BE2C (cell line): ENCODE measurements around the gene KIF5A.

ENCODE experiments used
- DNase-seq: peaks from one replicate; pipeline ENCODE4 v3.0.0-alpha.2; 2020
- H3K27me3 ChIP-seq: fragments of 250-450 bp; sonication (Bioruptor Pico); 2 replicates; pipeline ENCODE4 v1.5.1; 2020; ENCODE audit warnings: mild to moderate bottlenecking
- H3K36me3 ChIP-seq: fragments of 250-450 bp; sonication (Bioruptor Pico); 2 replicates; pipeline ENCODE4 v1.5.1; 2020; ENCODE audit warnings: mild to moderate bottlenecking
- H3K4me1 ChIP-seq: fragments of 250-450 bp; sonication (Bioruptor Pico); 2 replicates; pipeline ENCODE4 v1.5.1; 2020
- H3K4me3 ChIP-seq: 2 replicates; pipeline ENCODE4 v1.5.1; 2011; ENCODE audit warnings: low read depth, low read length
- H3K9me3 ChIP-seq: fragments of 250-450 bp; sonication (Bioruptor Pico); 2 replicates; pipeline ENCODE4 v1.5.1; 2020
- TF ChIP-seq, protein P1 (sequence below): IDR thresholded peaks from 2 replicates; pipeline ENCODE4 v1.5.1; 2012; ENCODE audit warnings: mild to moderate bottlenecking, low read depth, low read length

KIF5A gene

DNA sequence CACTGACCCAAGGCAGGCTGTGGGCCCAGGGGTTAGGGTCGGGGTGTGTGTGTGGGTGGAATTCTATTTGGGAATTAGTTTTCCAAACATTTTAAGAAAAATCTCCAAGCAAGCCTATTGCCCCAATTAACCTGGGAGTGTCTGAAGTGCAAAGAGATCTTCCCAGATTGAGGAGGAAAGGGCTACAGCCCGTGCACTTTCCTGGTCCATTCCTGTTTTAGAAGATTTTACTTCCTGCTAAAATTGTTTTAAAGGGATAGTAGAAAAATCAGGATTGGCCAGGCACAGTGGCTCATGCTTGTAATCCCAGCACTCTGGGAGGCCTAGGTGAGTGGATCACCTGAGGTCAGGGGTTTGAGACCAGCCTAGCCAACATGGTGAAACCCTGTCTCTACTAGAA, 8.1 kb upstream of the KIF5A start:
- Histone ChIP-seq H3K27me3 (no peaks in the 10 kb centered on the region), H3K4me3 (no peak overlapping the region), H3K36me3 (peaks cover 5% of the 10 kb centered on the region), H3K9me3 (no peaks in the 10 kb centered on the region), H3K4me1 (no peaks in the 10 kb centered on the region)
- TF ChIP-seq, protein P1, sequence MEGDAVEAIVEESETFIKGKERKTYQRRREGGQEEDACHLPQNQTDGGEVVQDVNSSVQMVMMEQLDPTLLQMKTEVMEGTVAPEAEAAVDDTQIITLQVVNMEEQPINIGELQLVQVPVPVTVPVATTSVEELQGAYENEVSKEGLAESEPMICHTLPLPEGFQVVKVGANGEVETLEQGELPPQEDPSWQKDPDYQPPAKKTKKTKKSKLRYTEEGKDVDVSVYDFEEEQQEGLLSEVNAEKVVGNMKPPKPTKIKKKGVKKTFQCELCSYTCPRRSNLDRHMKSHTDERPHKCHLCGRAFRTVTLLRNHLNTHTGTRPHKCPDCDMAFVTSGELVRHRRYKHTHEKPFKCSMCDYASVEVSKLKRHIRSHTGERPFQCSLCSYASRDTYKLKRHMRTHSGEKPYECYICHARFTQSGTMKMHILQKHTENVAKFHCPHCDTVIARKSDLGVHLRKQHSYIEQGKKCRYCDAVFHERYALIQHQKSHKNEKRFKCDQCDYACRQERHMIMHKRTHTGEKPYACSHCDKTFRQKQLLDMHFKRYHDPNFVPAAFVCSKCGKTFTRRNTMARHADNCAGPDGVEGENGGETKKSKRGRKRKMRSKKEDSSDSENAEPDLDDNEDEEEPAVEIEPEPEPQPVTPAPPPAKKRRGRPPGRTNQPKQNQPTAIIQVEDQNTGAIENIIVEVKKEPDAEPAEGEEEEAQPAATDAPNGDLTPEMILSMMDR = no peak
- DNase-seq = no peak

DNA sequence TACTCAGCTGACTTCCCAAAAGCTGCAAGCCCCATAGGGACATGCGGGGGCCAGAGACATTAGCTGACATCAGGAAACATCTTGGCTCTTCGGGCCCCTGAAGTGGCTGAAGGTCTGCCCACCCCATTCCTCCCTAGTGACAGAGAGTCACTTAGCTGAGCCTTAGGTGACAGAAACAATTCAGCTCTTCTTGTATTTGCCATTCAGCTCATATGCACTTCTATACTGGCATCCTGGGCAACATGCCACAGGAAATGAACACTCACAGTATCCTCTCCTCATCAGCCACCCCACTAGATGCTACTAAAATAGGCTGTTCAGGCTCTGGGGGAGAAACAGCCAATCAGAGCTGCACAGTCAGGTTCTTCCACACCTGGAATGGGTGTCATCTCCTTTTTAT, 6.3 kb upstream of the KIF5A start:
- peaks cover 5% of the 10 kb centered on the region for H3K36me3 ChIP-seq
- H3K4me1 ChIP-seq = no peaks in the 10 kb centered on the region
- H3K4me3 ChIP-seq = no peak overlapping the region
- H3K27me3 ChIP-seq = no peaks in the 10 kb centered on the region
- no peaks in the 10 kb centered on the region for H3K9me3 ChIP-seq
- no peak for DNase-seq
- TF ChIP-seq, protein P1 = no peak

DNA sequence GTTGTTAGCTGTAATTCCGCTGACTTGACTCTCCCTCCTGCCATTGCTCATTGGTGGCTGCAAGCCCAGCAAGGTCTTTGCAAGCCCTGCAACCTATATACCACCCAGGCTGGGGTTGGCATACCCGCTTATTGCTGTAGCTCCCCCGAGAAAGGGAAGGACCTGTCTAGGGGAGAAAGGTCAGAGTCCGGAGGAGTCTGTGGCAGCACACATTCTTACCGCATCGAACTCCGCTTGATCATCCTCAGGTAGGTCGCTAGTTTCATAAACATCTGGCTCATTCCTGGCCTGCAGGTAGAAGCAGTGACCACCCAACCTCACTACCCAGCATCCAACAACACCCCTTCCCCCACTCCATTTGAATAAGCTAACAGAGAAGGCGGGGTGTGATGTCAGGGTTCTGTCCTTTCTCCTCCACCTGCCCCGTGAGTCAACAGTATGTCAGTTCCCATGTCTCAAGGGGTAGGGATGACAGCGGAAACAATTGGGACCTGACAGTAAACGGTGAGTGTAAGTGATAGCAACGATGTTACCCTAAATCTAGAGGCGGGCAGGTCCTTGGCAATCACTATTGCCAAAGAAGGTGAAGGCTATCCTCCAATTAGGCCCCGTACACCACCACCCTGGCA, 3.9 kb upstream of the KIF5A start:
- H3K4me3 ChIP-seq = peak overlapping the region; percentile 95
- TF ChIP-seq, protein P1 = no peak
- no peaks in the 10 kb centered on the region for H3K27me3 ChIP-seq
- no peak for DNase-seq
- no peaks in the 10 kb centered on the region for H3K4me1 ChIP-seq
- H3K9me3 ChIP-seq = no peaks in the 10 kb centered on the region
- peaks cover 5% of the 10 kb centered on the region for H3K36me3 ChIP-seq

DNA sequence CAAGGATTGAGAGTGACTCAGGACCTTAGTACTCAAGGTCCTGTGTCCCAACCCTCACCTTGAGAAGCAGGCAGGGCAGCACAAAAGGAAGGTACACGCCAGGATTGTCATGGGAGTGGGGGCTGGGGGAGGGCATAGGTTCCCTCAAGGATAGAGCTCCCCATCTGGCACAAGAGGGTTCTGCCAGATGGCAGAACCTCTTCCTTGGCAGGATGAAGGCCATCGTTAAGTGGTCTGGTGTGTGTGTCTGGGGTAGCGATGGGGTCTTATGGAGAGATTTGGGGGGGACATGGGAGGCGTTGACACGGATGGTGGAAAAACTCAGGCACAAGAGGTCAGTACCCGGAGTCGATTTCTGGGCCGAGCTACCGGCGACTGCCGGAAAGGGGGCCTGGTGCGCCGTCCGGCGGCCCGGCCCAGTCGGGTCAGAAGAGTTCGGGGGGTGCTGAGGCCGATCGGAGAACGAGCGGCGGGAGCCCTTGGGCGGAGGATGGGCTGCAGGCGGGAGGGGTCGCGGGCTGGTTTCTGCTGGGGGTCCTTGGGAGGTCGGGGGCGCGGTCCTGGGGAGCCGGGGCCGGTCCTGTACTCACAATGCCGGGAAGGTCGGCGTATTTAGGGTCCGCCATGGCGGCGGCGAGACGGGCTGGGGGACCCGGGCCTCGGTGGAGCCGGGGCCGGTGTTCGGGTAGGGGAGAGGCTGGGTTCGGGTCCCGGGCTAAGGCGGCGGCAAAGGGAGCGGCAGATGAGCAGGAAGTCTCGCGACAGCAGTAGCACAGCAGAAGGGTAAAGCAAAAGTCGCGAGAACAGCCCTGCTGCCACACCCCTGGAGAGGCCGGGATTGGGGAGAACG, 3.2 kb upstream of the KIF5A start, which contains the start of gene DCTN2:
Gene DCTN2 (minus strand): TSS at position 755 of the 850 bp plus-strand sequence. CDS start 129 bp downstream, at position 626.
- H3K4me1 ChIP-seq = no peaks in the 10 kb centered on the region
- H3K9me3 ChIP-seq = no peaks in the 10 kb centered on the region
- H3K4me3 ChIP-seq = peak within 1 kb of the TSS; percentile 95
- peak; percentile 97 for DNase-seq
- no peaks in the 10 kb centered on the region for H3K27me3 ChIP-seq
- TF ChIP-seq, protein P1 = no peak
- H3K36me3 ChIP-seq = no peaks in the 10 kb centered on the region; the same call in none of the 2 replicates

DNA sequence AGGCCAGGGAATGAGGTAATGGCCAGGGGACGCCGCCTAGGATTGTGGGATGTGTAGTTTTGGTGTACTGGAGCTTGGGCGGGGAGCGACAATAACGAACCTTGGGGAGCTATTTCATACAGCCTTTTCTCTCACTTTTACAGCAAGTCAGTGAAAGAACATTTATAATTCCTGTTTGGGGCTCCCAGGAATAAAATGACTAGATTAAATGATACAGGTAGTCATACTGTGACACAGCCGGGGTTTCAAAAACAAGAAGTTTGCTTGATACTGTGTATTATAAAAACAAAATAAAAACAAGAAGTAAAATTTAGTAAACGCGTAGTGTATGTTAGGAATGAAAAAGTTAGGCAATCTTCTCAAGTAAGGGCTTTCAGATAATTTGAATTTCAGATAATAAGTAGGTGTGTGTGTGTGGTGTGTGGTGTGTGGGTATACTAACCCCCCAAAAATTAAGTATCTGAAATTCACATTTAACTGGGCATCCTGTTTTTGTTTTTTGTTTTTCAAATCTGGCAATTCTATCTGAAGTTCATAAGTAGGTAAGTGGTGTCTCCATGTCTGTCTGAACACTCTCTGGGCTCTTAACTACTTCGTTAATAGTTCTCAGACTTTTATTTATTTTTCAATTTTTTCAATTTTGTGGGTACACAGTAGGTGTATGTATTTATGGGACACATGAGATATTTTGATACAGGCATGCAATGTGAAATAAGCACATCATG, 2.4 kb upstream of the KIF5A start:
- H3K36me3 ChIP-seq = no peaks in the 10 kb centered on the region; the same call in none of the 2 replicates
- H3K27me3 ChIP-seq = no peaks in the 10 kb centered on the region
- H3K9me3 ChIP-seq = no peaks in the 10 kb centered on the region
- no peak for DNase-seq
- TF ChIP-seq, protein P1 = no peak
- H3K4me3 ChIP-seq = peak overlapping the region; percentile 95
- H3K4me1 ChIP-seq = peaks cover 3% of the 10 kb centered on the region; the same call in 1 of the 2 replicates
